ENCODE results near the gene PSME1. TPM values are rescaled to one million over a fixed set of nuclear protein-coding genes. Genes with fewer than 3 reads are reported as not detected.

Gene PSME1
- 95.0 TPM for total RNA-seq

DNA sequence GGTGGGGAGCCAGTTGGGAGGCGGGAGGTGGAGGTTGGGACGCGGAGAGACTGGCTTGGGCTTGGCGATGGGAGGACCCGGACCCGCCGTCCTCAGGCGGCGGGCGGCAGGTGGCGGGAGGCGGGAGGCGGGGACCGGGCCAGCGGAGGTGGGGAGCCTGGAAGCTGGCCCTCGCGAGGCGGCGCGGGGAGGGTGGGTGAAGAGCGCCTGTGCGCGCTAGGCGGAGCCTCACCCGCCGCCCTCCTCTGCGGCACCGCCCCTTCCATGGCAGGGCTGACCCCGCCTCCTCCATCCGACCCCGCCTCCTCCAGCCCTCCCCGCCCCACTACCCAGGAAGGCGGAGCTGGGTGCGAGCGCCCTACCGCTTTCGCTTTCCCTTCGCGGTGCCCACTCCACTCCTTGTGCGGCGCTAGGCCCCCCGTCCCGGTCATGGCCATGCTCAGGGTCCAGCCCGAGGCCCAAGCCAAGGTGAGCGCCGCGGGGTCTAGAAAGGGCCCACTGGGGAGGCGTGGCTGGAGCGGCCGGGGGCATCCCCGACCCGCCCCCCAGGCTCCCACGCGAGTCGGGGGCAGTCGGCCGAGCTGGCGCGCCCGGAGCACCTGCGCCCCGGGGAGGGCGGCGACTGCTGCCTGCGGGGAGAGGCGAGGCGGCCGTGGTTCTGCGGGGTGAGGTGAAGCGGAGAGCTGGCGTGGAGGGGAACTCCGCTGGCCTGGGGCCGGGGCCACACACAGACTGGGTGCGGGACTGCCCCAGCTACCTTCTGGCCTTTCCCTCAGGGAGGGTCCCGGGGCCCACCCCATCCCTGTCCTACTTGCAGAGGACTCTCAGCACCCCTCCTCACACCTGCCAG is at the start of gene PSME1:
Gene PSME1, plus strand, starts transcription at position 361 of the 850 bp plus-strand sequence. Its CDS starts 69 bp downstream, at position 430.

DNA sequence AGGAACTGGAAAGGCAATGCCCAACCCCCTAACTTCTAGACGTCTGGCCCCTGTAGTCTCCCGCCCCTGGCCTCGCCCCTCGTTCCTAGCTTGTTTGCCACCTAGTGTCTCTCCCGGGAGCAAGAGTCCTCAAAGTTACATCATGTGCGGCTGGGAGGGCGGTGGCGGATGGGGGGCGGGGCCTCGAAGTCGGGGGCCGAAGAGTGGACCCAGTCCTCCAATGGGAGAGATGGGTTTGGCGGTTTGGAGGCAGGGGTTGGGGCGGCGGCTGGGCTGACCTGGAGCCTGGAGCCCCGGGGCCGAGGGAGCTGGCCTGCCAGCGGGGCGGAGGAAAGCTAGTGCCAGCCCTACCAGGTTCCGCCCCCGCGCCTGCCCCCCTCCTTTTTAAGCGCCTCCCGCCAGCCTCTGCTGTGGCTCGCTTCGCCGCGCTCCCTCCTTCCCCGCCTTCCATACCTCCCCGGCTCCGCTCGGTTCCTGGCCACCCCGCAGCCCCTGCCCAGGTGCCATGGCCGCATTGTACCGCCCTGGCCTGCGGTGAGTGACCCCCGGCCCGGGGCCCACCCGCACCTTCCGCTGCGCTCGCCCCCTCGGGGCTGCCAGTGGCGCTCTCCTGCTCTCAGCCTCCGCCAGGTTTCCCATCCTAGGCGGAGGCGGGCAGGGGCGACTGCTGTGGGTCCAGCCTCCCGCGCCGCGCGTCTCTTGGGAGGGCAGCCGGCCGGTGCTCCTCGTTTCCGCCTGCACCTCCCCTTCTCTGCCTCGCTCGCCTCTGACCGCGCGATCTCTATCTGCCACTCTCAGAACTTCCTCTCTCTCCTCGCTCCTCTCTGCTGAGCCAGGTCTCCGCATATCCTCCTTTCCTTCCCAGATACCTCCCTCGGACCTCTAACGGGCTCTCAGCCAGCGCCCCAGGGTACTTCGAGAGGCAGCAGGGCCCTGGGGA is 41.8 kb upstream of the PSME1 start, which contains the start of gene PCK2:
Gene PCK2, plus strand, starts transcription at position 411 of the 940 bp plus-strand sequence. Its CDS starts 95 bp downstream, at position 506.

GRCh38 chr14:24114532-24115421 is 21.2 kb upstream of the PSME1 start, which contains the start of the genes DCAF11 and NRL:
Gene DCAF11, plus strand, starts transcription at chr14:24114777. Its CDS starts 818 bp downstream, at chr14:24115595.
Gene NRL, minus strand, starts transcription at chr14:24114949. Its CDS starts 32,101 bp downstream, at chr14:24082848.

DNA sequence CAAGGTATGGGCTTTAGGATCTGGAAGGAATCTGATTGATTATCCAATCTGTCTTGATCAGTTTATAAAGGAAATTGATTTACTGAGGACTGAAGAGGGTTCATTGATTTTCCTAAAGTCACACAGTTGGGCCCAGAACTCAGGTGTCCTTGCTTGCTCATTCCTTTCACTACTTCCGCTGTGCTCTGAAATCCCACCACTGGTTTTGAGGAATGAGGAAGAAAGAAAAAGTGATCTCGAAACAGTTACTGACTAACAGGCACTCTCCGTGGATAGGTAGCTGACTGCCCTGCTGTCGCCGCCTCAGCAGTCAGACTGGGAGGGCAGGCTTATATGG is 5.6 kb upstream of the PSME1 start, which contains the start of gene FITM1:
Gene FITM1, plus strand, starts transcription at position 280 of the 337 bp plus-strand sequence. CDS start 905 bp downstream, outside the sequence.

GRCh38 chr14:24141097-24141880 is 5.3 kb downstream of the PSME1 start, which contains the start of gene EMC9:
Gene EMC9, minus strand, starts transcription at chr14:24141591. Its CDS starts 287 bp downstream, at chr14:24141304.

GRCh38 chr14:24146453-24146977 is 10.5 kb downstream of the PSME1 start, which contains the start of gene PSME2:
Gene PSME2, minus strand, starts transcription at chr14:24146610. Its CDS starts 29 bp downstream, at chr14:24146581.

GRCh38 chr14:24146978-24147760 is 11.2 kb downstream of the PSME1 start, which contains the start of gene RNF31:
Gene RNF31, plus strand, starts transcription at chr14:24147498. Its CDS starts 201 bp downstream, at chr14:24147699.

DNA sequence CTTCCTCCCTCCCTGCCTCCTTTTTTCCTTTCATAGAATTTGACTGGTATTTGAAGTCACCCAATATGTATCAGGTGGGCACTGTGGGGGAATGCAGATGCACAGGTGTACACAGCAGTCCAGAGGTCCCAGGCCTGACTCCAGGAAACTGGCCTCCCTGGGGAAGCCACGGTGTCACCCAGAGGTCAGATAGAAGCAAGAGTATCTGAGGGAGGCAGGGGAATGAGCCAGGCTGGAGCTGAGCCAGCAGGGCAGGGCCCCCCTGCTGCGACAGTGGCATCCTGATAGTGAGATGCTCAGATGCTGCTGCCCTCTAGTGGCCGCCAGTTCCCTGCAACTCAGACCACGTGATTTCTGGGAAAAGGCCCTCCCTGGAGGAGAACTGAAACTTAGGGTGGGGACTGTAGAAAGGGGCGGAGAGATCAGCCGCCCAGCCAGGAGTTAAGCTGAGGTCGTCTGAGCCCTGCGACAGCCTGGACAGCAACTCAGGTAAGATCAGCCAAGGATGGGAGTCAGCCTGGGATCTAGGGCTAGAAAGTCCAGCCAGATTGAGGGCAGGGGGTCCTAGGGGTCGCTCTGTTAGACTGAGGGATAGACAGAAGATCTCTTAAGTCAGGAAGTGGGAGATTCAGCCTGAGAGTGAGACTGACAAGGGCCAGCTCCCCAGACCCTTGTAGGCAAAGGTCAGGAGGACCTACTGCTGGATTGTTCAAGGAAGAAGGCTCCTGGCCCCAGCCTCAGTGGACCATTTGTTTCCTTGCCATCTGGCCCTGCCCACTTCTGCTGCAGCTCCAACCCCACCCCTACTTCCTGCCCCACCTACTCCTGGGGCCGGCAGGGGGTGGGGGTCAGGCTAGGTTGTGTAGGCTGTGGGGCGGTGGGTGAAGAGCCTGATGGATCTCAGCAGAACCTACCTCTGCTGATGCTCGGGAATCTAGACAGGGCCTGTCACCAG is 25.1 kb downstream of the PSME1 start, which contains the start of gene IRF9:
Gene IRF9, plus strand, starts transcription at position 416 of the 955 bp plus-strand sequence. CDS start 880 bp downstream, outside the sequence.

GRCh38 chr14:24171422-24172260 is 35.6 kb downstream of the PSME1 start, which contains the start of gene REC8:
Gene REC8, plus strand, starts transcription at chr14:24172080. Its CDS starts 473 bp downstream, at chr14:24172553.

Small RNA genes within 50 kb of the gene (small RNA-seq; reads per million reads assigned to genes)
- gene IPO4 (ENCODE audit: low replicate concordance): not detected
- not detected for gene IRF9 (ENCODE audit: low replicate concordance)
- gene RNA5SP383 (ENCODE audit: low replicate concordance): not detected

Other genes starting within 250 kb of the PSME1 start
- 41.9 TPM for gene DHRS4, start 182.4 kb upstream of the PSME1 start, total RNA-seq
- gene DHRS4L2, start 147.3 kb upstream of the PSME1 start, total RNA-seq: 23.4 TPM
- 1.9 TPM for gene CARMIL3, start 84.2 kb upstream of the PSME1 start, total RNA-seq
- gene CPNE6, start 64.6 kb upstream of the PSME1 start, total RNA-seq: not detected
- gene PCK2, start 41.9 kb upstream of the PSME1 start, total RNA-seq: 26.3 TPM
- 145 TPM for gene DCAF11, start 21.4 kb upstream of the PSME1 start, total RNA-seq
- gene NRL, start 21.2 kb upstream of the PSME1 start, total RNA-seq: 4.4 TPM
- 39.1 TPM for gene FITM1, start 5.5 kb upstream of the PSME1 start, total RNA-seq
- 13.4 TPM for gene EMC9, start 5.4 kb downstream of the PSME1 start, total RNA-seq
- gene PSME2, start 10.4 kb downstream of the PSME1 start, total RNA-seq: 85.5 TPM
- 52.8 TPM for gene RNF31, start 11.3 kb downstream of the PSME1 start, total RNA-seq
- 58.3 TPM for gene IRF9, start 25.1 kb downstream of the PSME1 start, total RNA-seq
- 28.1 TPM for gene REC8, start 35.9 kb downstream of the PSME1 start, total RNA-seq
- 56.7 TPM for gene IPO4, start 52.6 kb downstream of the PSME1 start, total RNA-seq
- 51.6 TPM for gene TM9SF1, start 59.2 kb downstream of the PSME1 start, total RNA-seq
- gene TSSK4, start 69.5 kb downstream of the PSME1 start, total RNA-seq: not detected
- gene CHMP4A, start 77.3 kb downstream of the PSME1 start, total RNA-seq: 21.8 TPM
- gene MDP1, start 79.9 kb downstream of the PSME1 start, total RNA-seq: 14.4 TPM
- 56.1 TPM for gene NEDD8, start 96.2 kb downstream of the PSME1 start, total RNA-seq
- gene GMPR2, start 96.7 kb downstream of the PSME1 start, total RNA-seq: 60.7 TPM
- 48.2 TPM for gene TINF2, start 106.4 kb downstream of the PSME1 start, total RNA-seq
- 0.29 TPM for gene TGM1, start 127.0 kb downstream of the PSME1 start, total RNA-seq
- gene RABGGTA, start 135.4 kb downstream of the PSME1 start, total RNA-seq: 18.9 TPM
- gene DHRS1, start 163.6 kb downstream of the PSME1 start, total RNA-seq: 29.6 TPM
- 18.5 TPM for gene NOP9, start 163.7 kb downstream of the PSME1 start, total RNA-seq
- 13.8 TPM for gene CIDEB, start 171.8 kb downstream of the PSME1 start, total RNA-seq
- gene LTB4R2, start 173.9 kb downstream of the PSME1 start, total RNA-seq: 9.1 TPM
- 6.7 TPM for gene LTB4R, start 175.3 kb downstream of the PSME1 start, total RNA-seq
- 29.7 TPM for gene ADCY4, start 198.9 kb downstream of the PSME1 start, total RNA-seq
- 4.3 TPM for gene RIPK3, start 203.8 kb downstream of the PSME1 start, total RNA-seq
- 53.0 TPM for gene NFATC4, start 232.0 kb downstream of the PSME1 start, total RNA-seq